GM06990 (cell line): ENCODE measurements around the gene CPTP.

Experiments
- DNase-seq: peaks from one replicate; pipeline ENCODE4 v3.0.0-alpha.2; 2011; ENCODE audit not compliant: insufficient read length; ENCODE audit errors: extremely low read depth
- H3K27me3 ChIP-seq: replicated peaks from 2 replicates; pipeline ENCODE4 v1.6.0; 2011; ENCODE audit warnings: low read length; ENCODE audit not compliant: control insufficient read depth, insufficient read depth
- H3K36me3 ChIP-seq: 2 replicates; pipeline ENCODE4 v1.5.1; 2011; ENCODE audit warnings: low read length; ENCODE audit not compliant: control insufficient read depth, insufficient read depth
- H3K4me3 ChIP-seq: replicated peaks from 2 replicates; pipeline ENCODE4 v1.5.1; 2011; ENCODE audit warnings: low read depth, mild to moderate bottlenecking, control low read depth, low read length
- CTCF ChIP-seq: IDR thresholded peaks from 2 replicates; pipeline ENCODE4 v1.5.1; 2011; ENCODE audit warnings: low read length, control low read depth, mild to moderate bottlenecking, inconsistent platforms; ENCODE audit not compliant: insufficient read depth, poor library complexity, severe bottlenecking

Gene CPTP

GRCh38 chr1:1307261-1307922, 17.2 kb upstream of the CPTP start:
- Histone ChIP-seq H3K36me3 (peaks cover 11% of the 10 kb centered on the region), H3K27me3 (no peaks in the 10 kb centered on the region), H3K4me3 (peak overlapping the region; percentile 84)
- no peak for DNase-seq
- no peak for TF ChIP-seq CTCF

- peak within 1 kb of the TSS; percentile 87 for H3K4me3 ChIP-seq
- no peaks in the 10 kb centered on the region for H3K27me3 ChIP-seq
- H3K36me3 ChIP-seq, result peaks cover 18% of the 10 kb centered on the region
- peak; percentile 96 for DNase-seq
- TF ChIP-seq CTCF, result no peak
Observed at GRCh38 chr1:1307923-1308755, 16.5 kb upstream of the CPTP start, which contains the start of the genes ACAP3 and PUSL1. Gene ACAP3, minus strand, starts transcription at chr1:1307930. Its CDS starts 115 bp downstream, at chr1:1307815. Gene PUSL1, plus strand, starts transcription at chr1:1308597. Its CDS starts 47 bp downstream, at chr1:1308644.

GRCh38 chr1:1308756-1309250, 15.8 kb upstream of the CPTP start:
- Histone ChIP-seq H3K4me3 (peak overlapping the region; percentile 87), H3K27me3 (no peaks in the 10 kb centered on the region), H3K36me3 (peaks cover 22% of the 10 kb centered on the region)
- TF ChIP-seq CTCF, result no peak
- DNase-seq, result no peak

GRCh38 chr1:1309251-1310108, 15.1 kb upstream of the CPTP start:
- no peak for DNase-seq
- peak overlapping the region; percentile 87 for H3K4me3 ChIP-seq
- H3K27me3 ChIP-seq, result no peaks in the 10 kb centered on the region
- TF ChIP-seq CTCF, result no peak
- H3K36me3 ChIP-seq, result peaks cover 24% of the 10 kb centered on the region

- Histone ChIP-seq H3K4me3 (no peak overlapping the region; the same call in 1 of the 2 replicates), H3K36me3 (peaks cover 27% of the 10 kb centered on the region), H3K27me3 (no peaks in the 10 kb centered on the region)
- TF ChIP-seq CTCF, result no peak
- no peak for DNase-seq
Observed at GRCh38 chr1:1310109-1310385, 14.6 kb upstream of the CPTP start.
